MCF 10A (cell line): ENCODE results near the gene PCDH15. TPM values are rescaled to one million over a fixed set of nuclear protein-coding genes. Genes with fewer than 3 reads are reported as not detected.

Experiments used
- BruUV-seq: library from RNA; stranded (reverse); fragments of 400-500 nt; replicated peaks from 2 replicates; lab custom pipeline; 2021; lab: Mats Ljungman, UMichigan
- CTCF ChIA-PET: fragments of 300-600 bp; sonication (Branson Sonifier 250); formaldehyde crosslinking; extraction: SDS; loops from one replicate; lab custom pipeline; 2021; ENCODE audit warnings: antibody characterized with exemption, inconsistent platforms; lab: Yijun Ruan, JAX
- POLR2A ChIA-PET: fragments of 300-600, 350-650 bp; sonication (Branson Sonifier 250); formaldehyde crosslinking; extraction: SDS; loops from one replicate; lab custom pipeline; 2020; ENCODE audit warnings: antibody characterized with exemption, inconsistent platforms; lab: Yijun Ruan, JAX
- DNase-seq: peaks from one replicate; pipeline ENCODE4 v3.0.0-alpha.2; 2018; ENCODE audit not compliant: unreplicated experiment
- H3K27ac Mint-ChIP-seq: one replicate; pipeline ENCODE4 v1.8.0; 2022; ENCODE audit warnings: mild to moderate bottlenecking, low read depth, mixed read lengths; ENCODE audit not compliant: unreplicated experiment
- H3K27me3 Mint-ChIP-seq: one replicate; pipeline ENCODE4 v1.8.0; 2022; ENCODE audit warnings: mixed read lengths; ENCODE audit not compliant: insufficient read depth, unreplicated experiment
- H3K36me3 Mint-ChIP-seq: one replicate; pipeline ENCODE4 v1.8.0; 2022; ENCODE audit warnings: mild to moderate bottlenecking, moderate library complexity, mixed read lengths; ENCODE audit not compliant: insufficient read depth, unreplicated experiment
- H3K4me1 Mint-ChIP-seq: one replicate; pipeline ENCODE4 v1.8.0; 2022; ENCODE audit warnings: mixed read lengths; ENCODE audit not compliant: insufficient read depth, unreplicated experiment
- H3K4me3 Mint-ChIP-seq: one replicate; pipeline ENCODE4 v1.8.0; 2022; ENCODE audit warnings: mild to moderate bottlenecking, moderate library complexity, mixed read lengths; ENCODE audit not compliant: unreplicated experiment
- H3K9me3 Mint-ChIP-seq: one replicate; pipeline ENCODE4 v1.8.0; 2022; ENCODE audit warnings: mixed read lengths; ENCODE audit not compliant: unreplicated experiment
- CTCF ChIP-seq: fragments of 200-600 bp; IDR thresholded peaks from one replicate; pipeline ENCODE4 v1.8.0; 2022; ENCODE audit warnings: antibody characterized with exemption, mild to moderate bottlenecking; ENCODE audit not compliant: unreplicated experiment
- intact Hi-C: fragments of 100-400 bp; cut with micrococcal nuclease; formaldehyde crosslinking; loops from 2 replicates; pipeline ENCODE4 v1.14.1; 2022
- microRNA-seq: library from miRNA; unstranded; fragments of <30 nt; microRNA quantifications from one replicate; pipeline ENCODE4 v1.2.0, GENCODE V29; 2022
- total RNA-seq: library from RNA; stranded (reverse); gene quantifications from 2 replicates; pipeline ENCODE4 v1.2.3, GENCODE V29; 2022

PCDH15 gene
- total RNA-seq, 1 experiment from 2014 or later = not detected

DNA sequence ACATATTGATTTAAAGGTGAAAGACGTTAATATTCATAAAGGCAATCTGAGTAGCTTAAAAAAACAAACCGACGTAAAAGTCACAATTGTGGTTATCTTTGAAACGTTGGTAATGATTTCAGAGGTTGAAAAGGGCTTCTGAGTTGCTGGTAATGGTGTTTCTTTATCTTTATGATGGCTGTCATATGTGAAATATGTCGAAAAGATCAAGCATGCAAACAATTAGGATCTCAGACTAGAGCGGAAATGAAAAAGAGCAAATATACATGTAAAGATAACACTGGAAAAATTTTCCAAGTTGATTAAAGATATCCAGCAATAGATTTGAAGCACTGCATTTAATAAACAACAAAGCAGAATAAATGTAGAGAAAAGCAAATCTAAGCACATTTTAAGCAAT lies 1030.1 kb downstream of the PCDH15 start:
- no peak overlapping the region for H3K4me3 Mint-ChIP-seq
- BruUV-seq = no TSS peak
- no peak for DNase-seq
- no peaks in the 10 kb centered on the region for H3K27me3 Mint-ChIP-seq
- POLR2A ChIA-PET = no interaction called here
- no peak overlapping the region for H3K27ac Mint-ChIP-seq
- no peak for TF ChIP-seq CTCF
- H3K36me3 Mint-ChIP-seq = no peaks in the 10 kb centered on the region
- H3K9me3 Mint-ChIP-seq = no peaks in the 10 kb centered on the region
- no peaks in the 10 kb centered on the region for H3K4me1 Mint-ChIP-seq
- intact Hi-C loops = no loop called here
- CTCF ChIA-PET = no interaction called here

DNA sequence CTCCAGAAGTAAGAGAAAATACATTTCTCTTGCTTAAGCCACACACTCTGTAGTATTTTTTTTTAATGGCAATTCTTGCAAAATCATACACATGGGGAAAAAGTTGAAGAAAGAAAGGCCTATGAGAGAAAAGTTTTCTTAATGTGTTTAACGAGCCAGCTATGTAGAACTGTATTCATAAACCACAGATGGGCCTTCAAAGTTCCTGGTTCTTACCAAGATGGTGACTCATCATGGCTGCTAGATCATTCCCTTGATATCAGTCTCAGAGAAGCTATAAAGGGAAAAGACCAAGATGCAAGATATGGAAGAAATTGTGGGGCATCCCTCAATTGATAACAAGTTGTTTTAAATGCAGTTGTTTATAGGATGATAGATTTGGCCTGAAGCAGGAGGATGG lies 1035.7 kb downstream of the PCDH15 start:
- peaks cover 5% of the 10 kb centered on the region for H3K4me1 Mint-ChIP-seq
- no TSS peak for BruUV-seq
- H3K36me3 Mint-ChIP-seq = no peaks in the 10 kb centered on the region
- ChIA-PET POLR2A (no interaction called here), CTCF (no interaction called here)
- peak; percentile 28 for DNase-seq
- H3K27me3 Mint-ChIP-seq = no peaks in the 10 kb centered on the region
- H3K9me3 Mint-ChIP-seq = no peaks in the 10 kb centered on the region
- no peak for TF ChIP-seq CTCF
- H3K4me3 Mint-ChIP-seq = no peak overlapping the region
- no peak overlapping the region for H3K27ac Mint-ChIP-seq
- intact Hi-C loops = no loop called here

DNA sequence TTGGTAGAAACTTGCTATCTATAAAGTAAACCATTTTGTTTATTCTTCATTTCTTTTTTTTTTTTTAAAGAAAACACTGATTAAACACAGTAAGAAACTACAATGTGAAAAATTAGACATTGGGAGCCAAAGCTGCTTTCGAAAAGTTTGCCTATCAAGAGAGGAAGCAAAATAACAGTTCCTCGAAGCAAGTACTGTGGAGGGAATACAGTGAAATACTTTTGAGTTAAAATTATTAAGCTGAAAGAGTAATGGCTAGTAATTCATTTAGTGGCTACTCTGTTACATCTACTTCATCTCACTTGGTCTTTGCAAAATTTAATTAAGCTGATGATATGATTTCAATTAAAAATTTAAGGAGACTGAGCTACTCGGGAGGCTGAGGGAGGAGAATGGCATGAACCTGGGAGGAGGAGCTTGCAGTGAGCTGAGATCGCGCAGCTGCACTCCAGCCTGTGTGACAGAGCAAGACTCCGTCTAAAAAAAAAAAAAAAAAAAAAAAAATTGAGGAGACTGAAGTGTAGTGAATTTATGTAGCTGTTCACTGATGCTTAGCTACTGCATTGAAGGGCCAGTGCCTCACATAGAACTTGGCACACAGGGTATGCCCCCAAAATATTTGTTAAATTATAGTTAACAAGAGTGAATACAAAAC lies 1046.3 kb downstream of the PCDH15 start:
- H3K36me3 Mint-ChIP-seq = no peaks in the 10 kb centered on the region
- no peak for DNase-seq
- H3K27ac Mint-ChIP-seq = no peak overlapping the region
- ChIA-PET POLR2A (no interaction called here), CTCF (no interaction called here)
- H3K27me3 Mint-ChIP-seq = no peaks in the 10 kb centered on the region
- H3K9me3 Mint-ChIP-seq = no peaks in the 10 kb centered on the region
- no peak for TF ChIP-seq CTCF
- no TSS peak for BruUV-seq
- peak overlapping the region; percentile 41 for H3K4me3 Mint-ChIP-seq
- intact Hi-C loops = no loop called here
- no peaks in the 10 kb centered on the region for H3K4me1 Mint-ChIP-seq

Small RNA genes lying within 50 kb of the gene (microRNA-seq; reads per million reads assigned to microRNA genes)
- gene MIR548F1 = not detected
